Progenitor cell of endocrine pancreas (in vitro differentiated cells): ENCODE data around the gene ATP11B. TPM values are rescaled to one million over a fixed set of nuclear protein-coding genes. Genes with fewer than 3 reads are reported as not detected.

ENCODE experiments used
- DNase-seq: peaks from one replicate; pipeline ENCODE4 v3.0.0; 2021; ENCODE audit warnings: low spot score; ENCODE audit not compliant: unreplicated experiment
- H3K27ac Mint-ChIP-seq: 2 replicates; pipeline ENCODE4 v1.8.0; 2021; ENCODE audit warnings: mild to moderate bottlenecking, moderate library complexity, mixed read lengths
- H3K27me3 Mint-ChIP-seq: 2 replicates; pipeline ENCODE4 v1.8.0; 2021; ENCODE audit warnings: mixed read lengths
- H3K36me3 Mint-ChIP-seq: 2 replicates; pipeline ENCODE4 v1.8.0; 2022; ENCODE audit warnings: mixed read lengths; ENCODE audit not compliant: insufficient read depth
- H3K4me1 Mint-ChIP-seq: 2 replicates; pipeline ENCODE4 v1.8.0; 2021; ENCODE audit warnings: low read depth, mixed read lengths
- H3K4me3 Mint-ChIP-seq: 2 replicates; pipeline ENCODE4 v1.8.0; 2021; ENCODE audit warnings: low read depth, mild to moderate bottlenecking, moderate library complexity, mixed read lengths
- H3K9me3 Mint-ChIP-seq: 2 replicates; pipeline ENCODE4 v1.8.0; 2021; ENCODE audit warnings: low read depth, mixed read lengths
- total RNA-seq: library from RNA; stranded (reverse); gene quantifications from 2 replicates; pipeline ENCODE4 v1.2.1, GENCODE V29; 2021
- TF ChIP-seq, protein P1 (sequence below): fragments of 200-600 bp; sonication (generic); IDR thresholded peaks from one replicate; pipeline ENCODE4 v1.5.0; 2021; ENCODE audit warnings: antibody characterized with exemption, mild to moderate bottlenecking; ENCODE audit not compliant: unreplicated experiment

Gene ATP11B
- total RNA-seq, 1 donor from 2014 or later: 127 TPM

DNA sequence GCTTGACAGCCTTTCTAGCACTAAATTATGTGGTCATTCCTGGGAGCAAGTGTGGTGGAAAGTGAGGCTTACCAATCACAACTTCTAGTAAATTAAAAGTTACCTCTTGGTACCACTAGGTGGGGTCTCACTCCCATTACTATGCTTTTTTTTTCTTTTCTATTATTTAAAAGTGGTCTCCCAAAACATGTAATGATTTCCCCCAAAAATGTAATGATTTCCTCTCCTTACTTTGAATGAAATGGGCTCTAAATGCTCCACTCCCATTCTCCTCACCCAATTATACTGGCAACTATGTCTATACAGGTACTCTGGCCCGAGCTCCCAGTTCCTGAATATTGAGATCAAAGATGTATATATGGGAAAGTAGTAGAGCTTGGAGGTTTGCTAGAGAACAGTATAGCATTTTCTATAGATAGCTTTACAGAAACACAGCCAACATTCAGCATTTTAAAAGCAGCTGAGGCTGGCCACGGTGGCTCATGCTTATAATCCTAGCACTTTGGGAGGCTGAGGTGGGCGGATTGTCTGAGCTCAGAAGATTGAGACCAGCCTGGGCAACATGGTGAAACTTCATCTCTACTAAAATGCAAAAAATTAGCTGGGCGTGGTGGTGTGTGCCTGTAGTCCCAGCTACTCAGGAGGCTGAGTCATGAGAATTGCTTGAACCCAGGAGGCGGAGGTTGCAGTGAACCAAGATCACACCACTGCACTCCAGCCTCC lies 116.2 kb downstream of the ATP11B start:
- Mint-ChIP-seq H3K36me3 (peaks cover 17% of the 10 kb centered on the region), H3K27me3 (no peaks in the 10 kb centered on the region), H3K27ac (no peak overlapping the region), H3K4me1 (no peaks in the 10 kb centered on the region), H3K9me3 (no peaks in the 10 kb centered on the region), H3K4me3 (no peak overlapping the region)
- TF ChIP-seq, protein P1, sequence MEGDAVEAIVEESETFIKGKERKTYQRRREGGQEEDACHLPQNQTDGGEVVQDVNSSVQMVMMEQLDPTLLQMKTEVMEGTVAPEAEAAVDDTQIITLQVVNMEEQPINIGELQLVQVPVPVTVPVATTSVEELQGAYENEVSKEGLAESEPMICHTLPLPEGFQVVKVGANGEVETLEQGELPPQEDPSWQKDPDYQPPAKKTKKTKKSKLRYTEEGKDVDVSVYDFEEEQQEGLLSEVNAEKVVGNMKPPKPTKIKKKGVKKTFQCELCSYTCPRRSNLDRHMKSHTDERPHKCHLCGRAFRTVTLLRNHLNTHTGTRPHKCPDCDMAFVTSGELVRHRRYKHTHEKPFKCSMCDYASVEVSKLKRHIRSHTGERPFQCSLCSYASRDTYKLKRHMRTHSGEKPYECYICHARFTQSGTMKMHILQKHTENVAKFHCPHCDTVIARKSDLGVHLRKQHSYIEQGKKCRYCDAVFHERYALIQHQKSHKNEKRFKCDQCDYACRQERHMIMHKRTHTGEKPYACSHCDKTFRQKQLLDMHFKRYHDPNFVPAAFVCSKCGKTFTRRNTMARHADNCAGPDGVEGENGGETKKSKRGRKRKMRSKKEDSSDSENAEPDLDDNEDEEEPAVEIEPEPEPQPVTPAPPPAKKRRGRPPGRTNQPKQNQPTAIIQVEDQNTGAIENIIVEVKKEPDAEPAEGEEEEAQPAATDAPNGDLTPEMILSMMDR: peak; percentile 69
- DNase-seq: no peak

- no peak for DNase-seq
- H3K4me3 Mint-ChIP-seq: no peak overlapping the region
- no peak overlapping the region for H3K27ac Mint-ChIP-seq
- no peaks in the 10 kb centered on the region for H3K27me3 Mint-ChIP-seq
- peaks cover 16% of the 10 kb centered on the region for H3K36me3 Mint-ChIP-seq
- TF ChIP-seq, protein P1: no peak
- no peaks in the 10 kb centered on the region for H3K4me1 Mint-ChIP-seq
- H3K9me3 Mint-ChIP-seq: no peaks in the 10 kb centered on the region
These were observed 117.9 kb downstream of the ATP11B start for GRCh38 chr3:182910936-182911781.

- Mint-ChIP-seq H3K36me3 (peaks cover 14% of the 10 kb centered on the region), H3K4me1 (no peaks in the 10 kb centered on the region), H3K4me3 (no peak overlapping the region), H3K9me3 (no peaks in the 10 kb centered on the region), H3K27ac (no peak overlapping the region), H3K27me3 (no peaks in the 10 kb centered on the region)
- DNase-seq: no peak
- TF ChIP-seq, protein P1: no peak
These were observed 118.4 kb downstream of the ATP11B start for GRCh38 chr3:182911782-182912111.

DNA sequence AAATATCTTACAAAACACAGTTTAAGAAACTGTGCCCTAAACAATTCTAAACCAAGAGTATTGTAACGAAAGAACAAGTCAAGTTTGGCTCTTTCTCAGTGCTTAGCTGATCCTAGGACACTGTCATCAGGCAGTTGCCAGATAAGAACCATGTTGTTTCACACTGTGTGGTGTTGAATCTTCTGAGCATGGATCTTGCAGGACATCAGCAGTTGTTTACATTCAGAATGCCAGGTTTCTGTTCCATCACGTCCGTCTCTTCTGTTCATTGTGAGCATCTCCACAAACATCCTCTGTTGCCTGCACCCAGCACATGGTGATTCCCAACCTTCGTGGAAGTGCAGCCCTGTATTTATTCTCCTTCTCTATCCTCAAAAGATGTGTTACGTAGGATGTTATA lies 119.2 kb downstream of the ATP11B start:
- no peaks in the 10 kb centered on the region for H3K27me3 Mint-ChIP-seq

GRCh38 chr3:182913889-182914288 lies 120.6 kb downstream of the ATP11B start:
- Mint-ChIP-seq H3K36me3 (peaks cover 14% of the 10 kb centered on the region), H3K4me3 (no peak overlapping the region), H3K9me3 (no peaks in the 10 kb centered on the region), H3K27ac (no peak overlapping the region), H3K4me1 (no peaks in the 10 kb centered on the region), H3K27me3 (no peaks in the 10 kb centered on the region)
- TF ChIP-seq, protein P1: no peak
- DNase-seq: no peak

More for the DNA sequence above, 119.2 kb downstream of the ATP11B start:
- Mint-ChIP-seq H3K4me3 (no peak overlapping the region), H3K36me3 (peaks cover 14% of the 10 kb centered on the region), H3K27ac (no peak overlapping the region), H3K9me3 (no peaks in the 10 kb centered on the region), H3K4me1 (no peaks in the 10 kb centered on the region)
- TF ChIP-seq, protein P1: no peak
- DNase-seq: no peak
